Measurements from ENCODE around the gene TMEM120A. TPM values are rescaled to one million over a fixed set of nuclear protein-coding genes. Genes with fewer than 3 reads are reported as not detected.

Gene TMEM120A
- total RNA-seq, 1 donor from 2014 or later, result 9.4 TPM

- Histone ChIP-seq H3K36me3 (no peaks in the 10 kb centered on the region), H2AFZ (replicated peaks) (no peak overlapping the region)
- no peak overlapping the region for H3K27ac Mint-ChIP-seq
Measured at GRCh38 chr7:76002822-76003221, 8.4 kb upstream of the TMEM120A start.

GRCh38 chr7:76002139-76002538 lies 7.7 kb upstream of the TMEM120A start:
- no peaks in the 10 kb centered on the region for H3F3A ChIP-seq (ENCODE audit: low read depth)
- H3K9me3 Mint-ChIP-seq, result peaks cover 2% of the 10 kb centered on the region
- no peak overlapping the region for H3K9ac ChIP-seq
- no peak overlapping the region for H2AFZ ChIP-seq (replicated peaks)
- H3K27ac ChIP-seq, result no peak overlapping the region
- no peaks in the 10 kb centered on the region for H3K4me1 Mint-ChIP-seq
- peaks cover 6% of the 10 kb centered on the region for H3K27me3 Mint-ChIP-seq (ENCODE audit: insufficient read depth, low read depth)
- H3K9me3 ChIP-seq (ENCODE audit: low read depth), result no peaks in the 10 kb centered on the region
- H3K27me3 ChIP-seq, result no peaks in the 10 kb centered on the region
- H3K4me3 ChIP-seq, result no peak overlapping the region
- no peak overlapping the region for H3K27ac Mint-ChIP-seq
- no peak for TF ChIP-seq EZH2phosphoT487 (IDR thresholded peaks at IDR 0.05)
- no peak for TF ChIP-seq CTCF (IDR thresholded peaks at IDR 0.05)
- TF ChIP-seq EZH2 (IDR thresholded peaks at IDR 0.05), result no peak
- H4K20me1 ChIP-seq (ENCODE audit: low read depth), result no peaks in the 10 kb centered on the region
- DNase-seq (ENCODE audit: low spot score), result no peak
- no peak overlapping the region for H3K4me3 Mint-ChIP-seq
- no peaks in the 10 kb centered on the region for H3K4me1 ChIP-seq
- H3K4me2 ChIP-seq, result no peak overlapping the region
- peaks cover 18% of the 10 kb centered on the region for H3K36me3 Mint-ChIP-seq
- no peaks in the 10 kb centered on the region for H3K79me2 ChIP-seq (ENCODE audit: low read depth)
- no peaks in the 10 kb centered on the region for H3K36me3 ChIP-seq

More at GRCh38 chr7:76002822-76003221, 8.4 kb upstream of the TMEM120A start:
- no peak for DNase-seq (ENCODE audit: low spot score)
- Histone ChIP-seq H3K27ac (no peak overlapping the region), H4K20me1 (ENCODE audit: low read depth) (no peaks in the 10 kb centered on the region), H3K79me2 (ENCODE audit: low read depth) (no peaks in the 10 kb centered on the region), H3F3A (ENCODE audit: low read depth) (no peaks in the 10 kb centered on the region), H3K9me3 (ENCODE audit: low read depth) (no peaks in the 10 kb centered on the region), H3K4me2 (no peak overlapping the region), H3K4me1 (no peaks in the 10 kb centered on the region), H3K27me3 (no peaks in the 10 kb centered on the region), H3K9ac (no peak overlapping the region), H3K4me3 (no peak overlapping the region)
- Mint-ChIP-seq H3K4me1 (no peaks in the 10 kb centered on the region), H3K27me3 (ENCODE audit: insufficient read depth, low read depth) (peaks cover 6% of the 10 kb centered on the region), H3K36me3 (peaks cover 14% of the 10 kb centered on the region), H3K4me3 (no peak overlapping the region), H3K9me3 (no peaks in the 10 kb centered on the region)
- no peak for TF ChIP-seq EZH2phosphoT487 (IDR thresholded peaks at IDR 0.05)
- no peak for TF ChIP-seq EZH2 (IDR thresholded peaks at IDR 0.05)
- no peak for TF ChIP-seq CTCF (IDR thresholded peaks at IDR 0.05)

GRCh38 chr7:76000566-76000965 lies 6.2 kb upstream of the TMEM120A start:
- H3K79me2 ChIP-seq (ENCODE audit: low read depth), result no peaks in the 10 kb centered on the region
- H3K4me3 ChIP-seq, result no peak overlapping the region
- no peak overlapping the region for H3K27ac Mint-ChIP-seq
- H3K27me3 Mint-ChIP-seq (ENCODE audit: insufficient read depth, low read depth), result peaks cover 6% of the 10 kb centered on the region
- H4K20me1 ChIP-seq (ENCODE audit: low read depth), result no peaks in the 10 kb centered on the region
- H3K9me3 Mint-ChIP-seq, result peaks cover 2% of the 10 kb centered on the region
- H2AFZ ChIP-seq (replicated peaks), result no peak overlapping the region
- H3K9ac ChIP-seq, result no peak overlapping the region
- peaks cover 3% of the 10 kb centered on the region for H3K4me1 Mint-ChIP-seq
- H3K36me3 Mint-ChIP-seq, result peaks cover 28% of the 10 kb centered on the region
- H3K4me3 Mint-ChIP-seq, result no peak overlapping the region
- TF ChIP-seq EZH2phosphoT487 (IDR thresholded peaks at IDR 0.05) (no peak), CTCF (IDR thresholded peaks at IDR 0.05) (no peak), EZH2 (IDR thresholded peaks at IDR 0.05) (no peak)
- no peak for DNase-seq (ENCODE audit: low spot score)
- H3K27me3 ChIP-seq, result no peaks in the 10 kb centered on the region
- H3F3A ChIP-seq (ENCODE audit: low read depth), result peaks cover under 1% of the 10 kb centered on the region
- no peak overlapping the region for H3K4me2 ChIP-seq
- H3K27ac ChIP-seq, result no peak overlapping the region
- H3K36me3 ChIP-seq, result no peaks in the 10 kb centered on the region
- H3K4me1 ChIP-seq, result no peaks in the 10 kb centered on the region
- no peaks in the 10 kb centered on the region for H3K9me3 ChIP-seq (ENCODE audit: low read depth)

Data from neural progenitor cell (in vitro differentiated cells).